ENCODE results near the gene TMEM38A. TPM values are rescaled to one million over a fixed set of nuclear protein-coding genes. Genes with fewer than 3 reads are reported as not detected.

The TMEM38A gene, protein sequence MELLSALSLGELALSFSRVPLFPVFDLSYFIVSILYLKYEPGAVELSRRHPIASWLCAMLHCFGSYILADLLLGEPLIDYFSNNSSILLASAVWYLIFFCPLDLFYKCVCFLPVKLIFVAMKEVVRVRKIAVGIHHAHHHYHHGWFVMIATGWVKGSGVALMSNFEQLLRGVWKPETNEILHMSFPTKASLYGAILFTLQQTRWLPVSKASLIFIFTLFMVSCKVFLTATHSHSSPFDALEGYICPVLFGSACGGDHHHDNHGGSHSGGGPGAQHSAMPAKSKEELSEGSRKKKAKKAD
- 7.3 and 10.2 TPM in 2 replicates for total RNA-seq (2014; rRNA removed; shearing (Covaris generic))

DNA sequence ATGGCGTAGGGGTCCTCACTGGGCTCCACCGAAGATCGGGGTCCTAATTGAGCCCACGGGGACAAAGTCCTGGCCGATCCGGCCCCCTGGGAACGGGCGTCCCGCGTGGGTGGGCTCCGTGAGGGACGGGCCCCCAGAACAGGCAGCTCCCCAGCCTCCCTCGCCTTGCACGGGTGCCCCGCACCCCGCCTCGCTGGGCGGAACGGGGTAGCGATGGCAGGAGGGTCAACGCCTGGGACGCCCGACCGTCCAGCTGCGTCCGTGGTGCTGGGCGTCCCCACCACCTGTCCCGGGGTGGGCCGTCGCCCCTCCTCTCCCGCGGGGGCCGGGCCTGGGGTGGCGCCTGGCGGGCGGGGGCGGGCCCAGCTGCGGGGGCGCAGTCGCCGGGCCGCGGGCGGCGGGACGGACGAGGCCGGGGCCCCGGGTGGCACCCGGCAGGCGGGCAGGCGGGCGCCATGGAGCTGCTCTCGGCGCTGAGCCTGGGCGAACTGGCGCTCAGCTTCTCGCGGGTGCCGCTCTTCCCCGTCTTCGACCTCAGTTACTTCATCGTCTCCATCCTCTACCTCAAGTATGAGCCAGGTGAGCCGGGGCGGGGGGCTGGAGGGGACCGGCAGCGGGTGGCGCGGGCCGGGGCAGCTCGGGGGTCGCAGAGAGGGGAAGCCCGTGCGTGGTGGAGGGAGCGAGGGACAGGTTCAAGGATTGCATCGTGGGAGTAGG, at the start of gene TMEM38A:
TMEM38A (plus strand) TSS at position 377 of the 717 bp plus-strand sequence; CDS start at position 456, 79 bp downstream.
- DNase-seq (ENCODE audit: low spot score): peak; percentile 12

DNA sequence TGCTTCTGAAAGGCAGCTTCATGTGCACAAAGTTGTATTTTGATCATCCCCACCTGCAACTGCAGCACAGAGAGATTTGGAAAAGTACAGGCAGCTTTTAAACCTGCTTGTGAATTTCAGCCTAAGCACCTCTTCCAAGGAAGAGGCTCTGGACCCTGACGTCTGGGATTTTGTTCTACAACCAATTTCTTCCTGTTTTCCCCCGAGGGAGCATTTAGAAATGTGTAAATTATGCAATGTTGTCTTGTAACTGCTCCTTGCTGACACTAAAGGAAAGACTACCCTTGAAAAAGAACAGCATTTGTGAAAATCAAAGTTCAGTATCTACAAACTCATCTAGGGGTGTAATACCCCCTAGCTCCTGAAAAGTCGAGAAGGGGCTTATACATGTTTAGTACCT, 48.3 kb upstream of the TMEM38A start:
- DNase-seq (ENCODE audit: low spot score): no peak

- DNase-seq (ENCODE audit: low spot score): no peak
Observed at GRCh38 chr19:16613841-16614240, 47.1 kb upstream of the TMEM38A start.

DNA sequence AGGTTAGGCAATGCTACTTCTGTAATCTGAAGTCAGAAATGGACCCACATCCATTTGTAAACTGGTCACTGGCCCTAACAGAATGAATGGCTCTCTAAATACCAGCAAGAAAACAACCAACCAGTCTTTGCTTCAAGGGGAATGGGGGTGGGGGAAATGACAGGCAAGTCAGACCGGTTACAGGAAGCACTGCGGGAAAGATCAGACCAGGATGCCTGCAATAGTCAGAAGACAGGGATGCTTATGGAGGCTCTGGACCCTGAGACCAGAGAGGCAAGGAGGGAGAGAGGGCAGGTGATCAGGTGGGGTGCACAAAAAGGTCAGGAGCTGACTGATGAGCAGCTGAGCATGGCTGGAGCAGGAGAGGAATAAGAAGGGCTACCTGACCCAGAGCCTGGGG, 46.0 kb upstream of the TMEM38A start:
- DNase-seq (ENCODE audit: low spot score): no peak

DNA sequence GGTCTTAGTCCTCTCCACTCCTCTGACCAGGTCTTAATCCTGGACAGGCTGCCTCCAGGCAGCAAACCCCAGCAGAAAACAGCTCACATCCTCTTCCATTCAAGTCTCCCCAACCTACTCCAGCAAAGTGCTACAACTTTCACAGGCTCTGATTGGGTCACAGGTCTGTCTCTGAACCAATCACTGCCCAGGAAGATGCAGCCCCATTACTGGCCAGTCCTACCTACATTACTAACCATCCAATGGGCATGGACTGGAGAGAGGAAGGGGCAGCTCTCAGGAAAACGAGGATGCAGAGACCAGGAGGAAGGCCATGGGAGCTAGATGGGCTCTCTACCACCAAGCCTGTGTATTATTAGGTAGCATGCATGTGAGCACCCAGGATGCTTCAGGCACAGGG, 45.1 kb upstream of the TMEM38A start:
- DNase-seq (ENCODE audit: low spot score): no peak

DNA sequence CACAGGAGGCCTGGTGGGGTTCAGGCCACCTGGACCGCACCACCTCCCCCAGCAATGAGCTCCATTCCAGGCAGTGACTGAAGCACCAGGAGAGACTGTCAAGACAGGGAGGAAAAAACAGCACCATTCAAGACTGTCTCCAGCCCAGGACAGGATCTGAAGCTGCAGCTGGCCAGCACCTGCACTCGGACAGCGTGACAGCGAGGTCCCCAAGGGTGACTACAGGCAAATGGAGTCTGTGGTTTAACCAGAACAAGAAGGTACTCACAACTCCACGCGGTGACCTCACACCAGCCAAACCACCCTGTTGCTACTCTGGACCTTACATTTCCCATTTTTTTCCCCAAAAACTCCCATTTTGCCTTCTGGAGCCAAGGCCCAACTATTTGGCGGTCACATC, 42.7 kb upstream of the TMEM38A start:
- DNase-seq (ENCODE audit: low spot score): no peak

DNA sequence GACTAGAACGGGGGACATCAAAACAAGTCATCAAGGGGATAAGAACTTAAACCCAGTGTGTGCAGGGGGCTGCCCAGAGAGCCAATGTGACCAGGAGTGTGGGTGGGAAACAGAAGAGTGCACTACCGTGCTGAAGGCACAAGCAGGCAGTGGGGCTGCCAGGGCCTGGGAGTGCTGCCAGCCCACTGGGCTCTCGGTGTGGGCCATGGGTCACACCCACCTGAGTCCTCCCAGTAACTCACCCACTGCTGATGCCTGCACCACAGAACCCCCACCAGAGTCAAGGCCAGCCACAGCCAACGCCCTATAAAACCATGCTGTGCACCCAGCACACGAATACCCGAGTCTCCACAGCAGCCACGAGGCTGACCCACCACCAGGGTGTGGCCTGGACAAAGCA, 41.5 kb upstream of the TMEM38A start:
- DNase-seq (ENCODE audit: low spot score): peak; percentile 37

DNA sequence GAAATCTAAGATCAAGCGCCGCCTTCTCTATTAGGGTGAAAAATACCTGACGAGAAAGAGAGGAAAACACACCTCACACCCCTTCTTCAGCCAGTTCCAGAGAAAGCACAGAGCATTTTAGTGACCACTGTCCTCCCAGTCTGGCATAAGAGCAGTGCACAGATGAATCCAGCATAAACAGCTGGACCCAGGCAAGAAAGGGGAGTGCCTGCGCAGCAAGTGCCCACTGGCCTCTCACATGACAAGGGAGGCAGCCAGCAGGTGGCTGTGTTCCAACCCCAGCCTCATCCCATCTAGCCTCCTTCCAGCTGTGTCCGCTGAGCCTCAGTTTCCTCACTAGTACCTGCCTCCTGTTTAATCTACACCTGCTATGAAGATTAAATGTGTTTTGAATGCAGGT, 40.9 kb upstream of the TMEM38A start:
- DNase-seq (ENCODE audit: low spot score): no peak

DNA sequence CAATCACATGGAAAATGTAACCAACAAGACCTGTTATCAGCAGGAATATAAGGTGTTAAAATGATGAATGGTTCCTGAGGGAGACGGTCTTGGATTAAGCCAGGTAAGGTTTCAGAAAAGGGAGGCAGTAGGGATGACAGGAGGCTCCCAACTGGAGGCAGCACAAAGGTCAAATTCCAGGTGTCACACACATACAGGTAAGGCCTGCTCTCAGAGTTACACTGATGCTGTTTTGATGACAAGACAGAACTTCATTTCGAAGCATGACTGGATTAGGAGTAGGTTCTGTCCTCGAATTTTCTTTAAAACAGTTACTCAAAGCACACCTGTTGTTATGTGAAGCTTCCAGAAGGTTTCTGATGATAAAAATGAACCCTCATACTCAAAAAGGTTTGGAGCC, 40.4 kb upstream of the TMEM38A start:
- no peak for DNase-seq (ENCODE audit: low spot score)

DNA sequence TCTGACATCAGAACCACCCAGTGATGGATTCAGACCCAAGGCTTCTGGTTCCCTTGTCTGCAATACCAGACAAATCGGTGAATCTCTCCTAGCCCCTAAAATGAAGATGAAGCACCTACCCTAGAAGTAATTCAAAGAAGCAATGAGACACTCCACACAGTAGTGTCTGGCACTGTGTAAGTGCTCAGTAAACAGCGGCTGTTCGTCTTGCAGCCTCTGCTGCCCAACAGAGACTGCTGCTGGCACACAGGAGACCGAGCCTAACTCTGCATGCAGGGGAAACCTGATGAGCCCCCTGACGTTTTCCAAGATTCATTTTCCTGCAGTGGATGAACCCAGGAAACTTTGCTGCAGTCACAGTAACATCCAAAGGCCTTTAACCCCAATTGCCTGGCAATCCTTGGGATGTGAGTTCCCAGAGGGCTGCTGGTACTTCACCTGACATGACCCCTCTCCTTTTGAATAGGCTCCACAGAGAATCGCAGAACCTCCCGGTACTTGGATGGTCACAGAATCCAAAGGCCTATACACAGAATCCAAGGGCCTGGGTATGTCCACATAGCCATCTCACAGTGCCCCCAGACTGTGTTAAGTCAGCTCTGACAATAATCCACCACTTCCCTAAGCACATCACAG, 39.7 kb upstream of the TMEM38A start:
- DNase-seq (ENCODE audit: low spot score): no peak

- DNase-seq (ENCODE audit: low spot score): no peak
Observed at GRCh38 chr19:16623066-16623465, 37.9 kb upstream of the TMEM38A start.

- no peak for DNase-seq (ENCODE audit: low spot score)
Observed at GRCh38 chr19:16623576-16623975, 37.4 kb upstream of the TMEM38A start.

DNA sequence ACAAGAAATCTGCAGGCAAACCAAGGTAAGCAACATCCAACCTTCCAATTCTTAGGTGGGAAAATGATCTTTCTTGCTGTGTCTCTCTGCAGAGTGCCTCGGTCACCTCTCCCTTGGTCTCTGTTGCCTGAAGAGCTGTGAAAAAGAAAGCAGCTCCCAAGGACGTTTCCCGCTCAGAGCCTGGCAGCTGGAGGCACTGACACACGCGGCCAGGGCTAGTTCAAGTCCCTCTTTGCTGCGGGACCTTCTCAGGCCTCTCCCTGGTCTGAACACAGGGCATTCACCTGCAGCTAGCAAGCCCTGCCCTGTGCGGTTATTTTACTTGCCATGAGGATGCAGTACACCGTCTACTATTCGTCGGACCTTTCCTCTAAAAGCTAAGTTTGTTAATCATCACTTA, 36.7 kb upstream of the TMEM38A start:
- DNase-seq (ENCODE audit: low spot score): no peak

DNA sequence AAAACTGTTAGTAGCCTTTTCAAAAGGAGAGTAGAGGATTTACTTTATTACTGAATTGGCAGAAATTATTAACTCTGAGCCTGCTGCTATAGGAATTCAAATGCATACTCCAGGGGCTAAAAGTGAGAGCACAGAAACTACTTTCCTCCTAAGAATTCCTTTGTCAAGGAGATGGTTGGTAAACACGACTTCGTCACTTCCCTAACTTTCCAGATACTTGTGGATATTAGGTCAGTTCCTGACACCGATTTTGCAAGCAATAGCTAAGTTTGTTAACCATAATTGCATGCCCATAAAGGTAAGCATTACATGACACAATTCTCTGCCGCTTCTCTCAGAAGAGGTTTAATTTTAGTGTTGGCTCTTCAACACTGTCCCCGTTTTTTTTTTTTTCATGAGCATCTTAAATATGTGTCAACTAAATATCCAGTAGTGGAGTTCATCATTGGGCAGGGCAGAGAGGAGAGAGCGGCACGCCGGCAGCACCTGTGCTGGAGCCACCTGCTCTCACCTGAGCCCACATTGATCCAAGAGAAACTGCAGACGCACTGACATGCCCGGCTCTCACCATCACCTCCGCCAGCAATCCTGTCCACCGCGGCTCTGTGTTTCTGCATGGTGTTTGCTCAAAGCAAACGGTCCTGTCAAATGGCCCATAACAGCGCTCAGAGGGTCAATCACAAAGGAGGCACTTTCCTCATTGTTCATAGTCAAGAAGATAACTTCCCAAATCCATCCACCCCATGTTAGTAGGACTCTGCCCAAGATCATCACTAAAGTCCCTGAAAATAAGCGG, 35.6 kb upstream of the TMEM38A start:
- DNase-seq (ENCODE audit: low spot score): no peak

DNA sequence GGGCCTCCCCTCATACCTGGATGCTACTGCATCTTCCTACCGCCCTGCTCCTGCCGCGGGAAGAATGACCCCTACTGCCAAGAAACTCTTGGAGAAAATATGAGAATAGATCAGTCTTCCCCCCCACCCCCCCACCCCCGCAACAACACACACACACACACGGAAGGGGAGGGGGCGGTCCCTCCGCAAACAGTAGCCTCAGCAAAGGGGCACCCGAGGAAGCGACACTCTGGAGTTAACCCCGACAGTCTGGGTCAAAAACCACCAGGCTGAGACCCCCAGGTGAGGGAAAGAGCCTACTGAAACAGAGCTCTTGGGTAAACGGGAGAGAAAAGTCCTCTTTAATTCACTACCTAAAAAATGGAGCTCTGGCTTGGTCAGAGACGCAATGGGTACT, 34.1 kb upstream of the TMEM38A start:
- no peak for DNase-seq (ENCODE audit: low spot score)

GRCh38 chr19:16627193-16627927, 33.6 kb upstream of the TMEM38A start:
- DNase-seq (ENCODE audit: low spot score): no peak

GRCh38 chr19:16627928-16628182, 33.1 kb upstream of the TMEM38A start:
- no peak for DNase-seq (ENCODE audit: low spot score)

- peak; percentile 89 for DNase-seq (ENCODE audit: low spot score)
Observed at GRCh38 chr19:16628183-16628983, 32.6 kb upstream of the TMEM38A start, which contains the start of gene MED26. MED26 (minus strand) TSS chr19:16628204; CDS start chr19:16627943, 261 bp downstream.

DNA sequence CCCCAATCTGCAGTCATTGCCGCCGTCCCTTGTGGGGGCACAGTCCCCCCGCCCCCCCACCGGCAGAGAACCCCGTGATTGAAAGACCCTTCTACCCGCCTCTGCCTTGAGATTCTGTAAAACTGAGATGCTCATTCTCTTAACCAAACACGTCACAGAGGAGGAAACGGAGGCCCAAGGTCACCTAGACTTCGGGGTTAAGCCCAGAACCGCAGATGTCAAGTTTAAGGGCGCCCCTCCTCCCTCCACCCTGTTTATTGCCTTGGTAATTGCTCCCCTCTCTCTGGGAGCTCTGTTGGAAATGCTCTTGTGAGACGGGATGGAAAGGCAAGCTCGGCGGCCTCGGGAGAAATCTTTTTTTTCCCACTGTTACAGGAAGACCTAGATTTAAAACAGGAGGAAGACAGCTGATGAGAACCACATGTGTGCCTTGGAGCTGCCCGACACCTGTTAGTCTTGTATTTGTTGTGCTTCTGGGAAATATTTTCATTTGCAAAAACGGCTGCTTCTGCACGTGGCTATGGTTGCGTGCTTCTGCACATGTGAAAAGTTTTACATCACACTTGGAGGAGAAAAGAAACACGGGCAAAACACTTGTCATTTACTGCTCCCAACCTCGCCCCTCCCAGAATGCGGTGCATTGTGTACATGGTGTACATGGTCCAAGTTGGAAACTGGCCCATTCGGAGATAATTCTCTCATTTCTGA, 31.8 kb upstream of the TMEM38A start:
- DNase-seq (ENCODE audit: low spot score): peak; percentile 21

- DNase-seq (ENCODE audit: low spot score): no peak
Observed at GRCh38 chr19:16631465-16631864, 29.5 kb upstream of the TMEM38A start.

Data from A172 (cell line).